GM18951 (cell line): ENCODE results near the gene USP6NL.
"Not testable (repeated sequence)": the region's sequence is repeated elsewhere in the genome, so short reads cannot be mapped to it uniquely, and the experiment has no call there.

Experiments
- POLR2A ChIP-seq: IDR thresholded peaks from 4 replicates; pipeline ENCODE4 v1.6.1; 2011; ENCODE audit warnings: mild to moderate bottlenecking; ENCODE audit not compliant: insufficient read length, insufficient read depth; ENCODE audit errors: extremely low read depth
- in situ Hi-C: fragments of 300-500 bp; cut with MboI; formaldehyde crosslinking; loops from one replicate; pipeline ENCODE4 v1.12.0; 2022; ENCODE audit warnings: low sequenced_read_pairs, mixed read lengths, inconsistent platforms; ENCODE audit not compliant: unreplicated experiment

USP6NL gene

GRCh38 chr10:11440250-11441150 lies 170.9 kb downstream of the USP6NL start:
- in situ Hi-C loops, result no loop called here
- TF ChIP-seq POLR2A, result no peak

- in situ Hi-C loops, result no loop called here
- TF ChIP-seq POLR2A, result no peak
Observed at GRCh38 chr10:11439523-11440053, 171.9 kb downstream of the USP6NL start.

GRCh38 chr10:11437391-11438142 lies 173.9 kb downstream of the USP6NL start:
- in situ Hi-C loops, result no loop called here
- no peak for TF ChIP-seq POLR2A

GRCh38 chr10:11436445-11436844 lies 175.0 kb downstream of the USP6NL start:
- in situ Hi-C loops, result not testable (repeated sequence)

GRCh38 chr10:11435581-11435981 lies 175.9 kb downstream of the USP6NL start:
- in situ Hi-C loops, result no loop called here
- no peak for TF ChIP-seq POLR2A

GRCh38 chr10:11434324-11434723 lies 177.1 kb downstream of the USP6NL start:
- no peak for TF ChIP-seq POLR2A
- in situ Hi-C loops, result no loop called here

- in situ Hi-C loops, result no loop called here
- TF ChIP-seq POLR2A, result no peak
Observed at GRCh38 chr10:11433657-11434056, 177.8 kb downstream of the USP6NL start.

GRCh38 chr10:11431216-11431555 lies 180.3 kb downstream of the USP6NL start:
- in situ Hi-C loops, result no loop called here
- TF ChIP-seq POLR2A, result no peak

GRCh38 chr10:11430421-11431215 lies 180.8 kb downstream of the USP6NL start:
- in situ Hi-C loops, result no loop called here

GRCh38 chr10:11429439-11430052 lies 181.9 kb downstream of the USP6NL start:
- in situ Hi-C loops, result no loop called here
- TF ChIP-seq POLR2A, result no peak

More at GRCh38 chr10:11430421-11431215, 180.8 kb downstream of the USP6NL start:
- TF ChIP-seq POLR2A, result no peak

GRCh38 chr10:11425676-11426075 lies 185.8 kb downstream of the USP6NL start:
- in situ Hi-C loops, result no loop called here

GRCh38 chr10:11425296-11425610 lies 186.2 kb downstream of the USP6NL start:
- in situ Hi-C loops, result no loop called here
- no peak for TF ChIP-seq POLR2A

More at GRCh38 chr10:11425676-11426075, 185.8 kb downstream of the USP6NL start:
- TF ChIP-seq POLR2A, result no peak
